Caco-2 (cell line): Measurements from ENCODE around the gene PPP1R16B. TPM values are rescaled to one million over a fixed set of nuclear protein-coding genes. Genes with fewer than 3 reads are reported as not detected.
"Not testable (repeated sequence)": the region's sequence is repeated elsewhere in the genome, so short reads cannot be mapped to it uniquely, and the experiment has no call there.

ENCODE experiments used
- BruUV-seq: library from RNA; stranded (reverse); fragments of 400-500 nt; replicated peaks from 2 replicates; lab custom pipeline; 2021; lab: Mats Ljungman, UMichigan
- CTCF ChIA-PET: fragments of 300-600 bp; sonication (Branson Sonifier 250); formaldehyde crosslinking; loops from one replicate; lab custom pipeline; 2022; ENCODE audit warnings: antibody characterized with exemption; lab: Charles Lee
- POLR2A ChIA-PET: fragments of 300-600 bp; sonication (Branson Sonifier 250); formaldehyde crosslinking; loops from one replicate; lab custom pipeline; 2022; ENCODE audit warnings: antibody characterized with exemption; lab: Charles Lee
- DNase-seq, 2 experiments: peaks; one replicate each; pipeline versions ENCODE4 v3.0.0 to v3.0.0-alpha.2; 2020 to 2022
- H3K27me3 ChIP-seq: replicated peaks from 2 replicates; pipeline ENCODE4 v1.6.0; 2011; ENCODE audit warnings: low read length; ENCODE audit not compliant: control insufficient read depth, insufficient read depth
- H3K36me3 ChIP-seq: 2 replicates; pipeline ENCODE4 v1.5.1; 2011; ENCODE audit warnings: low read length; ENCODE audit not compliant: control insufficient read depth, insufficient read depth
- H3K4me1 ChIP-seq: fragments of 250-450 bp; sonication (Bioruptor Pico); 2 replicates; pipeline ENCODE4 v1.5.1; 2020; ENCODE audit warnings: mild to moderate bottlenecking
- H3K4me3 ChIP-seq: 2 replicates; pipeline ENCODE4 v1.5.1; 2011; ENCODE audit warnings: low read depth, mild to moderate bottlenecking, control low read depth, low read length
- H3K9me3 ChIP-seq: fragments of 250-450 bp; sonication (Bioruptor Pico); 2 replicates; pipeline ENCODE4 v1.5.1; 2020; ENCODE audit warnings: mild to moderate bottlenecking, moderate library complexity
- H3K27ac Mint-ChIP-seq: one replicate; pipeline ENCODE4 v1.8.0; 2022; ENCODE audit warnings: mixed read lengths; ENCODE audit not compliant: unreplicated experiment
- H3K27me3 Mint-ChIP-seq: one replicate; pipeline ENCODE4 v1.8.0; 2022; ENCODE audit warnings: mixed read lengths; ENCODE audit not compliant: insufficient read depth, unreplicated experiment
- H3K36me3 Mint-ChIP-seq: one replicate; pipeline ENCODE4 v1.8.0; 2022; ENCODE audit warnings: mild to moderate bottlenecking, mixed read lengths; ENCODE audit not compliant: insufficient read depth, unreplicated experiment
- H3K4me1 Mint-ChIP-seq: one replicate; pipeline ENCODE4 v1.8.0; 2022; ENCODE audit warnings: low read depth, mixed read lengths; ENCODE audit not compliant: unreplicated experiment
- H3K4me3 Mint-ChIP-seq: one replicate; pipeline ENCODE4 v1.8.0; 2022; ENCODE audit warnings: mild to moderate bottlenecking, moderate library complexity, mixed read lengths; ENCODE audit not compliant: unreplicated experiment
- H3K9me3 Mint-ChIP-seq: one replicate; pipeline ENCODE4 v1.8.0; 2022; ENCODE audit warnings: mixed read lengths; ENCODE audit not compliant: unreplicated experiment
- intact Hi-C: fragments of 100-400 bp; cut with micrococcal nuclease; formaldehyde crosslinking; loops from one replicate; pipeline ENCODE4 v1.10.0; 2022; ENCODE audit not compliant: unreplicated experiment
- total RNA-seq: library from RNA; stranded (reverse); gene quantifications from 2 replicates; pipeline ENCODE4 v1.2.3, GENCODE V29; 2022
- TF ChIP-seq, protein P1 (sequence below), 2 experiments: fragments of 200-600 bp in 1 of 2; IDR thresholded peaks; 1 replicate in 1 of 2; 2 replicates in 1 of 2; pipeline versions ENCODE4 v1.5.1 to v1.8.0; 2011 to 2022; ENCODE audit warnings: antibody characterized with exemption in 1 of 2, control low read depth in 1 of 2, inconsistent platforms in 1 of 2, low read depth in 1 of 2, low read length in 1 of 2, mild to moderate bottlenecking in 1 of 2, moderate library complexity in 1 of 2; ENCODE audit not compliant: insufficient read depth in 1 of 2, severe bottlenecking in 1 of 2, unreplicated experiment in 1 of 2

PPP1R16B gene
- total RNA-seq, 1 experiment from 2014 or later: not detected

DNA sequence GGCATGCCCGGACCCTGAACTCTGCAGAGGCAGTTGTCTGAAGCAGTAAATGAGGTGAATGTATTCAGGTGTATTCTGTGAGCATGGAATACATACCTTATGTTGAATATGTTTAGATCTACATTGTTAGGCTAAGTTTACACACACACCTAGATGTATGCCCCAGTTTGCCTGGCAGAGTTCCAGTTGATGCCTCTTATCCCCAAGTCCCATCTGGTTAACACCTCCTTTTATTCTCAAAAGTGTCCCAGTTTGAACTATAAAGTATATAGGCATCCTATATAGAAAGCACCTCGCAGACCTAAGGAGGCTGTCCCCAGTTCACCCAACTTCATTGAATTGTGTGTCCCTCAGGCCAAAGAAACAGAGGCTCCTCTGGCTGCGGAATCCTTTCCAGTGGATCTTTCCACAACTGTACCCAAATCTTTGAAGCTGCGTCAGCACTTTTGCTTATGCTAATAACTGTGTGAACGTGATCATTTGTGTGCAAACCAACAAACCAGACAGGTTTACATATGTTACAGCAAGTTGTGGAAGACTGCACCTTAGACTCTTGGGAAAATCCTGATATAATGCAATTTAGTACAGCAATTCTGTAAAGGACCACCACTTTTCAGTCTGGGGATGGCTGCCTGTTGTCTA lies 151.9 kb downstream of the PPP1R16B start:
- Histone ChIP-seq H3K4me3 (no peak overlapping the region), H3K9me3 (no peaks in the 10 kb centered on the region), H3K36me3 (peaks cover 2% of the 10 kb centered on the region), H3K27me3 (no peaks in the 10 kb centered on the region), H3K4me1 (peaks cover 6% of the 10 kb centered on the region; the same call in 1 of the 2 replicates)
- Mint-ChIP-seq H3K36me3 (peaks cover 46% of the 10 kb centered on the region), H3K4me3 (no peak overlapping the region), H3K4me1 (peaks cover 20% of the 10 kb centered on the region), H3K27ac (no peak overlapping the region), H3K27me3 (no peaks in the 10 kb centered on the region), H3K9me3 (no peaks in the 10 kb centered on the region)
- DNase-seq: no peak
- ChIA-PET CTCF (no interaction called here), POLR2A (no interaction called here)
- intact Hi-C loops: no loop called here
- TF ChIP-seq, protein P1, sequence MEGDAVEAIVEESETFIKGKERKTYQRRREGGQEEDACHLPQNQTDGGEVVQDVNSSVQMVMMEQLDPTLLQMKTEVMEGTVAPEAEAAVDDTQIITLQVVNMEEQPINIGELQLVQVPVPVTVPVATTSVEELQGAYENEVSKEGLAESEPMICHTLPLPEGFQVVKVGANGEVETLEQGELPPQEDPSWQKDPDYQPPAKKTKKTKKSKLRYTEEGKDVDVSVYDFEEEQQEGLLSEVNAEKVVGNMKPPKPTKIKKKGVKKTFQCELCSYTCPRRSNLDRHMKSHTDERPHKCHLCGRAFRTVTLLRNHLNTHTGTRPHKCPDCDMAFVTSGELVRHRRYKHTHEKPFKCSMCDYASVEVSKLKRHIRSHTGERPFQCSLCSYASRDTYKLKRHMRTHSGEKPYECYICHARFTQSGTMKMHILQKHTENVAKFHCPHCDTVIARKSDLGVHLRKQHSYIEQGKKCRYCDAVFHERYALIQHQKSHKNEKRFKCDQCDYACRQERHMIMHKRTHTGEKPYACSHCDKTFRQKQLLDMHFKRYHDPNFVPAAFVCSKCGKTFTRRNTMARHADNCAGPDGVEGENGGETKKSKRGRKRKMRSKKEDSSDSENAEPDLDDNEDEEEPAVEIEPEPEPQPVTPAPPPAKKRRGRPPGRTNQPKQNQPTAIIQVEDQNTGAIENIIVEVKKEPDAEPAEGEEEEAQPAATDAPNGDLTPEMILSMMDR (IDR thresholded peaks at IDR 0.05; ENCODE audit: insufficient read depth in 1 of 2, low read depth in 1 of 2, low read length in 1 of 2, severe bottlenecking in 1 of 2, unreplicated experiment in 1 of 2): no peak
- no TSS peak for BruUV-seq

DNA sequence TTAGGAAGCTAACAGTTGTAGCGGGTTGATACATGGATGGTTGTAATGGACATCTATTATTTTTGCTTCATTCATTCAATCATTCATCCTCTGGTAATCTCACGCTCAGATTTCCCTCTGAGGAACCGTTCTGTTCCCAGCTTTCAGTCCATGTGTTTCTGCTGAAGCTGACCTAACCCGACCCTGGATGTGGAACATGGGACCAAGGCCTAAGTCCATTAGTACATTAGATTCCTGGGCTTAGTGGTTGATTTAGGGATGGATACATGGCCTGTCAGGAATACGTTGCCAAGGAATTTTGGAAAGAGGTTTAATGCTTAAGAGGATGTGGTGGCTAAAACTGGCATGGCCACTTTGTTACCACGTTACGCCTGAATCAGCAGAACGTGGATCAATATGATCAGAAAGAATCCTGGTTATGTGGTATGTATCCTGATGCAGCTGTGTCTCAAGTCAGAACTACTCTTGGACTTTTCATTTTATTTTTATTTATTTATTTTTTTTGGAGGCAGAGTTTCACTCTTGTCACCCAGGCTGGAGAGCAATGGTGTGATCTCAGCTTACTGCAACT lies 152.5 kb downstream of the PPP1R16B start:
- Mint-ChIP-seq H3K4me1 (peaks cover 24% of the 10 kb centered on the region), H3K36me3 (peaks cover 45% of the 10 kb centered on the region), H3K27me3 (no peaks in the 10 kb centered on the region), H3K4me3 (no peak overlapping the region), H3K9me3 (no peaks in the 10 kb centered on the region), H3K27ac (no peak overlapping the region)
- Histone ChIP-seq H3K9me3 (no peaks in the 10 kb centered on the region), H3K36me3 (peaks cover 2% of the 10 kb centered on the region), H3K4me1 (peaks cover 9% of the 10 kb centered on the region; the same call in 1 of the 2 replicates), H3K4me3 (no peak overlapping the region), H3K27me3 (no peaks in the 10 kb centered on the region)
- intact Hi-C loops: no loop called here
- TF ChIP-seq, protein P1 (IDR thresholded peaks at IDR 0.05; ENCODE audit: insufficient read depth in 1 of 2, low read depth in 1 of 2, low read length in 1 of 2, severe bottlenecking in 1 of 2, unreplicated experiment in 1 of 2): no peak
- POLR2A ChIA-PET: no interaction called here
- BruUV-seq: no TSS peak
- CTCF ChIA-PET: no interaction called here
- no peak for DNase-seq

DNA sequence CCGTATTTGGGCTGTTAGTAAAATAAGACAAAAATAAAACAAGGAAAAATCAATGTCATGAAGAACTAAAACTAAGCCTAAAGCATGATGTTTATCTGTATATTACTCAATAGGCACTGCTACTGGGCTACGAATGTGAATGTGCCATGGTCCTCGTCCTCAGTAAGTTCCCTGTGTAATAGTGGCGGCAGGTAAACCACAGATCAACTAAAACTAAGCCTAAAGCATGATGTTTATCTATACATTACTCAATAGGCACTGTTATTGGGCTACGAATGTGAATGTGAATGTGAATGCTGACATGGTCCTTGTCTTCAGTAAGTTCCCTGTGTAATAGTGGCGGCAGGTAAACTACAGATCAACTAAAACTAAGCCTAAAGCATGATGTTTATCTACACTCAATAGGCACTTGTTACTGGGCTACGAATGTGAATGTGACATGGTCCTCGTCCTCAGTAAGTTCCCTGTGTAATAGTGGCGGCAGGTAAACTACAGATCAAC lies 154.7 kb downstream of the PPP1R16B start:
- Mint-ChIP-seq H3K4me3 (peak overlapping the region; percentile 92), H3K36me3 (peaks cover 23% of the 10 kb centered on the region), H3K4me1 (peaks cover 20% of the 10 kb centered on the region)
- H3K4me3 ChIP-seq, H3K27me3 Mint-ChIP-seq, intact Hi-C loops, H3K9me3 Mint-ChIP-seq, H3K9me3 ChIP-seq, H3K36me3 ChIP-seq, H3K27me3 ChIP-seq, CTCF ChIA-PET, H3K27ac Mint-ChIP-seq, BruUV-seq, DNase-seq, POLR2A ChIA-PET: not testable (repeated sequence)
- H3K4me1 ChIP-seq: peaks cover 14% of the 10 kb centered on the region; the same call in 1 of the 2 replicates
